Hematopoietic multipotent progenitor cell treated with erythropoietin and hydrocortisone succinate and interleukin-3 and kit ligand, for 6 days (in vitro differentiated cells): ENCODE data around the gene MRPL27.
A peak's percentile ranks its signal among the peaks of the same experiment; 100 is the strongest.

ENCODE experiments used
- DNase-seq: peaks from one replicate; pipeline ENCODE4 v3.0.0-alpha.2; 2015

Gene MRPL27

DNA sequence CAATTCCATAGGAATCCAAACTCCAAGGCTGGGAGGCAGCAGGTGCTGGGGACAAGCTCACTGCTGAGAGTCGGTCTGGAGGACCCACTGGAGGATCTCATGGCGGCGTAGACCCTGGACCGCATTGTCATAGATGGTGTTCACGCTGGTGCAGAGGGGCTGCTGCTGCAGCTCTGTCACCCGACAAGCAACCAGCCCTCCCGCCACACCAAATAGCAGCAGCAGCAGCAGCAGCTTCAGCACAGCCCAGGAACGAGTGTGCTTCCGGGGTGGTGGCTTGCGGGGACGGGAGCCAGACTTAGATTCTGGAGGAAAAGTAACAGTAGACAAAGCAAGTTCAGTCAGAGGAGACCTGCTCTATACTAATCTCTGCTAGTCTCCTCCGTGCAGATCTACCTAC lies 9.9 kb upstream of the MRPL27 start:
- no peak for DNase-seq

DNA sequence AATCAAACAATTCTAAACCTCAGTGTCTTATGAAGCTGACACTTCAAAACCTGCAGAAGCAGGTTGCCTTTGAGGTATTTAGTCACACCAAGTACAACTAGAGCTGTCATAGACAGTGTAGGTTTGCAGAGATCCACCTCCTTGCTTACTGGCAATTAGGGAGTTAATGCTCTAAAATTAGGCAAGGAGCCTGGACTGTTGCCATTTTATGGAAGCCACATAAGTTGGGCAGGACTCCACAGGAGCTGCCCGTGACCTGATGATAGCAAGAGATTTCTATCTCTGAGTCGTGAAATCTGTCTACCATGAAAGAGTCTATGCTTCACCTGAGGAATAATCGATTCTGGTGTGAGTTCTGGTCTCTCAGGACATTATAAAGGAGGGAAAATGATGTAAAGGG lies 8.9 kb upstream of the MRPL27 start:
- no peak for DNase-seq

DNA sequence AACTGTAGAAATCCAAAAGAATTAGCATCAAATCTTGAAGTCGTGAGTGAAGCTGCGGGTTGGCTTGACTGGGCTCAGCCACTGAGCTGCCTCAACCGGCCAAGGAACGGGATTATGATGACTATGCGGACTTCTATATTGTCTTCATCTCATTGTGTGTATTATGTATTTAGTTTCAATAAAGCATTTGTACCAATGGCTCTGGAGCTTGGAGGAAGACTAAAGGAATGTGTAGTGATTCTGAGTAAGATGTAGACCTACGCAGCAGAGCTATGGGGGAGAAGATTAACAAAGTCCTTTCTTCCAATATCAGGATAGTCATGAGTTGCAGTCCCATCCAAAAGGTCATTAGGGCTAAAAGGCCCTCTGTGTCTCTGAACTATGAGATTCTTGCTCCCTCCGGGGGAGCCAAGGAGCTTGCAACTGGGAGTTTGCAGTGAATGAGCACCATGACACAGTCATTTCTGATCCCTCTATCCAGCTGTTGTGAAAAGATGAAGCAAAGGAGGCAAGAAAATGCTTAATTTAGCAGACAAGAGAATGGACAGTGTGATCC lies 8.4 kb upstream of the MRPL27 start:
- no peak for DNase-seq

- DNase-seq: peak; percentile 44
Observed at GRCh38 chr17:50380369-50381259, 7.6 kb upstream of the MRPL27 start.

- no peak for DNase-seq
Observed at GRCh38 chr17:50379351-50380132, 6.6 kb upstream of the MRPL27 start.

- DNase-seq: no peak
Observed at GRCh38 chr17:50375858-50376538, 3.0 kb upstream of the MRPL27 start.

DNA sequence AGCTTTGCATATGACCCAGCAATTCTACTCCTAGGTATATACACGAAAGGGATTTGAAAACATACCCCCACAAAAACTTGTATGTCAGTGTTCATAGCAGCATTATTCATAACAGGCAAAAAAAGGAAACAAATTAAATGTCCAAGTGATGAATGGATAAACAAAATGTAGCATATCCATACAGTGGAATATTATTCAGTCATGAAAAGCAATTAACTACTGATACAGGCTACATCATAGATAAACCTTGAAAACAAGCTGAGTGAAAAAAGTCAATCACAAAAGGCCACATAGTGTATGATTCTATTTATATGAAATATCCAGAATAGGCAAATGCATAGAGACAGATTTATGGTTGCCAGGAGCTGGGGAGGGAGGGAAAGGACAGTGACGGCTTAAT lies 721 bp upstream of the MRPL27 start:
- DNase-seq: no peak

GRCh38 chr17:50372222-50372757 lies 694 bp downstream of the MRPL27 start:
- peak; percentile 42 for DNase-seq

- peak; percentile 42 for DNase-seq
Observed at GRCh38 chr17:50371526-50371925, 1.5 kb downstream of the MRPL27 start.

DNA sequence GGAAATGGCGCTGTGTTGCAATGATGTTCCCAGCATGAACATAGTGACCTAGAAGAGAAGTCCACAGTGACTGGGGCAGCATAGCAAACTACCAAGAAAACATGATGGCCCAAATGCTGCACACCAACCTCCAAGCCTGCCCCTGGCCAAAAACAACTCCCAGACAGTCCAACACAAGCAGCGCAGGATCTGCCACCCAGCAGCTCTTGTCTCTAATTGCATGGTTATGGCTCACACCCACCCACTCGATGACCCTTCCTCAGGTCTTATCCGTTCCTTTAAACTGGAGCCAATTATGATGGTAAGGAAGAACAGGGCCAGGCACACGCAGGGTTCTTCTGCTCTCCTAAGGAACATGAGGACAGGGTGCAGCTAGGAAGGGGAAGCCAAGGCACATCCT lies 2.9 kb downstream of the MRPL27 start:
- DNase-seq: no peak

DNA sequence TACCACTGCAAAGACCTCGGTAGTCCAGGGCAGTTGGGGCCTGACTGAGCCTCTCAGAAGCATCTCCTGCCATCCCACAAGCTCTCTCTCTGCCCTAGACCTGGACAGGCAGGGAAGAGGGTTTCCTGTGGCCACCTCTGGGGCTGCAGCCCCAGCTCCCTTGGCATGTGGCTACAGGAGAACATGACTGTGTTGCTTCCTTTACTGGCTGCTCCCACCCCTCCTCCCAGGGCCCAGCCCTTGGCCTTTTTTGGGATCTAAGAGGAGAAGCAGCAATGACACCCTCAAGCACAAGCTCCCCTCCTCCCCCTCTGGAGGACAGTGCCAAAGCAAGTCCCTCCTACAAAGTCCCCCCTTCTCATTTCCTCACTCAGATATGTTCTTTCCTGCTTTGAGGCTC lies 5.6 kb downstream of the MRPL27 start:
- no peak for DNase-seq

- no peak for DNase-seq
Observed at GRCh38 chr17:50365649-50366393, 7.2 kb downstream of the MRPL27 start.

DNA sequence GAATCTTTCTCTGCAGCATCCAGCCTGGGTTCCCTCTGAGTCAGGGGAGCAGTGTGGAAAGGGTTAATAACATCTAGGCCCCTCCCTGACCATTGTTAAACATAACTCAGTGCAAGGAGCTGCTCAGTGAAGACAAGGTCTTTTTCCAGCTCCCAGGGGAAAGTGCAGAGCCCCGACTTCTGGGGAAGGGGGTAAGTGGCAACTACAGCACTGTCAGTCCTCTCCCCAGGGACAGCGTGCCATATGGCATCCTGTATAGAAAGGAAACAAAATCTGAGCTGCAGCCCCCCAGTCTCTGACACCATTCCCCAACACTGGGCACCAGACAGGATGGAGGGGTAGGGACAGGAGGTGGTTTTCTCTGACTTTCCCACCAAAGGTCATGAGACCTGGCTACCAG lies 7.8 kb downstream of the MRPL27 start:
- DNase-seq: no peak

DNA sequence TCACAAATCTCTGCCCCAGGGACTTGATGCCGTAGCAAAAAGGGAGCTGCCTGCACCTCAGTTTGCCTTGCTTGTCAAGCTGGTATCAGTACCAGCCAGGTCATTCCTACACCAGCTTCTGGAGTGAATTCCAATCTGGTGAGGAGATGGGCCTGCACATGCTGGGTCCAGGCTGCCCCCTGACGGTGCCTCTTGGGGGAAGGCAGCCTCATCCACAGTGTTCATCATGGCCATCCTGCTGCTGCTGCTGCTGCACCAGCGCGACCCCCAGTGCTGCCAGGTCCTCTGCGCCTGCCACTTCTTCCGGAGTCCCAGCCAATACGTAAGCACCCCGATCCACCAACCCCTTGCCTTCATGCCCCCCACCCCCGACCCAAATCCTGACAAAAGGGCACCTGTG lies 8.3 kb downstream of the MRPL27 start:
- DNase-seq: no peak

- no peak for DNase-seq
Observed at GRCh38 chr17:50364061-50364458, 8.9 kb downstream of the MRPL27 start.

GRCh38 chr17:50363217-50364060 lies 9.5 kb downstream of the MRPL27 start:
- peak; percentile 50 for DNase-seq

DNA sequence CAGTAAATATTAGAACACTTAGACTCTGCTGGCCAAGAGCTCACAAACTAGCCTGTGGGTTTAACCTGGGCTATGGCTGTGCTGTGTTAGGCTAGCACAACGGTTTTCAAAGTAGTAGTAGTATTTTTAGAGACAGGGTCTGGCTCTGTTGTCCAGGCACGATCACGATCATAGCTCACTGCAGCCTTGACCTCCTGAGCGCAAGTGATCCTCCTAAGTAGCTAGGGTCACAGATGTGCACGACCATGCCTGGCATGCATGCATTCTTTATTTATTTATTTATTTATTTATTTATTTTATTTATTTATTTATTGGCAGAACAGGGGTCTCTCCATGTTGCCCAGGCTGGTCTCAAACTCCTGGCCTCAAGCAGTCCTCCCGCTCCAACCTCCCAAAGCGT lies 10.3 kb downstream of the MRPL27 start:
- no peak for DNase-seq

- peak; percentile 94 for DNase-seq
Observed at GRCh38 chr17:50361561-50362480, 11.2 kb downstream of the MRPL27 start.

DNA sequence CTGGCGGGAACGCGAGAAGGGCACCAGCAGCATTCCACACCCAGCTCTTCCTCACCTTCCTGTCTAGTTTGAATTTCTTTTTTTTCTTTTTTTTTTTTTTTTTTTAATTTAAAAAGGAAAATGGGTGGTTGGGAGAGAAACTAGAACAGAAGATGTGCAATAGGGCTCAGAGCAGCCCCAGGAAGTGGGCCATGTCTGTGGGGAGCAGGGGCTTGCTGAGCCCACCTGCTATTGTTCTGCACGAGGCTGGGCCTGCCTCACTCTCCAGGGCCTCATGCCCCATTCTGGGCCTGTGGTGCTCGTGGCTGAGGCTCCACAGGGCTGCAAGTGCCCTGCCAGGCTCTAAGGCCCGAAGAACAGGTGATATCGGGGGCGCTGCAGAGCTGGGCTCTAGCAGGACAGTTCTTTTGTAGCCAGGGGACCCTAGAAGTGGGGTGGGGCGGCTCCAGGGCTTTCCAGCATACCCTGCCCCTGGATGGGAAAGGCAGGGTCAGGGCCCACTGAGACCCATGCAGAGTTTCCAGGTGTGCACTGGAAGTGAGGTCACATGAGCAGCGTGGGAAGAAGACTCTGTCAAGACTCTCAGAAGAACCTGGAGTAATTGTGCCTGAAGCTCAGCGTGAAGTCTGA lies 12.4 kb downstream of the MRPL27 start:
- no peak for DNase-seq
